GM06990 (cell line): ENCODE measurements around the gene ATP11A.

Experiments
- DNase-seq: peaks from one replicate; pipeline ENCODE4 v3.0.0-alpha.2; 2011; ENCODE audit not compliant: insufficient read length; ENCODE audit errors: extremely low read depth
- H3K27me3 ChIP-seq: replicated peaks from 2 replicates; pipeline ENCODE4 v1.6.0; 2011; ENCODE audit warnings: low read length; ENCODE audit not compliant: control insufficient read depth, insufficient read depth
- H3K36me3 ChIP-seq: 2 replicates; pipeline ENCODE4 v1.5.1; 2011; ENCODE audit warnings: low read length; ENCODE audit not compliant: control insufficient read depth, insufficient read depth
- H3K4me3 ChIP-seq: replicated peaks from 2 replicates; pipeline ENCODE4 v1.5.1; 2011; ENCODE audit warnings: low read depth, mild to moderate bottlenecking, control low read depth, low read length
- CTCF ChIP-seq: IDR thresholded peaks from 2 replicates; pipeline ENCODE4 v1.5.1; 2011; ENCODE audit warnings: low read length, control low read depth, mild to moderate bottlenecking, inconsistent platforms; ENCODE audit not compliant: insufficient read depth, poor library complexity, severe bottlenecking

The ATP11A gene

DNA sequence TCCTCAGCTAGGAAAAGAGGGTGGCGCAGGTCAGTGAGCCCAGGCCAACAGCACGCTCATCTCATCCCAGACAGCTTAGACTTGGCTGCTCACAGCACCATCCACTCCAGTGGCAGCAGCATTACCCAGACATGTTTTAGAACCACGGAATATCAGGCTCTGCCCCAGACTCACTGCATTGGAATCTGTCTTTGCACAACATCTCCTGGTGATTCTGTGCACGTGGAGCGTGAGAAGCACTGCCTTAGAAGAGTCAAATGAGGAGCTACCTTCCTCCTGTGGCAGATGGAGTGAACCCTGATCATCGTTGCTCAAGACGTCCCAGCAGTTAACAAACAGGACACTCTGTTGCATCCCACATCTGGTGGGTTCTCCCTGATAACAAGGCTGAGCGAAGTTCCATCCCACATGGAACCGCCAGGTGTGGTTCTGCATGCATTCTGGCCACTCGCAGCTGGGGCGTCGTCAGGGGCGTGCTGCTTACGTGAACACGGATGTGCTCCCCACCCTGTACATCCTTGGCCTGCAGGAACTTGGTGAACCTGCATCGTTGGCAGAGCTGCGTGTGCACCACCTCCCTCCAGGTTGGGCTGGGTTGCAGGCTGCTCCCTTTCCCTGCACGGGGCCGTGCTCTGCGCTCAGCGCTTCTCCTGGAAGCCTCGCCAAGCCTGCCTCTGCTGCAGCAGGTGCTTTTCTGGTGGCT is 25.2 kb upstream of the ATP11A start:
- TF ChIP-seq CTCF, result no peak
- H3K36me3 ChIP-seq, result no peaks in the 10 kb centered on the region
- no peak overlapping the region for H3K4me3 ChIP-seq
- no peaks in the 10 kb centered on the region for H3K27me3 ChIP-seq
- DNase-seq, result no peak

- H3K36me3 ChIP-seq, result no peaks in the 10 kb centered on the region
- H3K27me3 ChIP-seq, result no peaks in the 10 kb centered on the region; the same call in 1 of the 2 replicates
- no peak for DNase-seq
- no peak for TF ChIP-seq CTCF
- no peak overlapping the region for H3K4me3 ChIP-seq
Observed at GRCh38 chr13:112668924-112669323, 20.9 kb upstream of the ATP11A start.

- Histone ChIP-seq H3K36me3 (no peaks in the 10 kb centered on the region), H3K4me3 (no peak overlapping the region), H3K27me3 (no peaks in the 10 kb centered on the region; the same call in 1 of the 2 replicates)
- no peak for DNase-seq
- no peak for TF ChIP-seq CTCF
Observed at GRCh38 chr13:112669881-112670499, 19.8 kb upstream of the ATP11A start.

DNA sequence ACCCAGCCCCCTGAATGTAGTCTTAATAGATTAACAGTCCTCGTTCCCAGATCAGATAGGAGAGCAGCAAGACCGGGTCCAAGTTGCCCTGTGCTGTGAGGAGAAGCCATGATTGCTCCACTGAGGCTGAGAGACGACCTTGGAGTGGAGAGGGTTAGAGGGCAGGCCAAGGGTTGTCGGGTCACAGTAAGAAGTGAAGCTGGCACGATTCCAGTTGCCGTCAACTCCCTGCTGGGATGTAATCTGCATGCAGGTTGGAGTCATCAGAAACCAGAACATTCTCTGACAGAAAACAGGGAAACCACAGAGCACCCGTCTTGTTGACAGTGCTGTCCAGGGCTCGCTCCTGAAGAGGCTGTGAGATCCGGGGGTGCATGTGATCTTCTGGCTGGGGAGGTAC is 19.0 kb upstream of the ATP11A start:
- H3K4me3 ChIP-seq, result no peak overlapping the region
- no peaks in the 10 kb centered on the region for H3K36me3 ChIP-seq
- no peak for DNase-seq
- no peaks in the 10 kb centered on the region; the same call in 1 of the 2 replicates for H3K27me3 ChIP-seq
- no peak for TF ChIP-seq CTCF

DNA sequence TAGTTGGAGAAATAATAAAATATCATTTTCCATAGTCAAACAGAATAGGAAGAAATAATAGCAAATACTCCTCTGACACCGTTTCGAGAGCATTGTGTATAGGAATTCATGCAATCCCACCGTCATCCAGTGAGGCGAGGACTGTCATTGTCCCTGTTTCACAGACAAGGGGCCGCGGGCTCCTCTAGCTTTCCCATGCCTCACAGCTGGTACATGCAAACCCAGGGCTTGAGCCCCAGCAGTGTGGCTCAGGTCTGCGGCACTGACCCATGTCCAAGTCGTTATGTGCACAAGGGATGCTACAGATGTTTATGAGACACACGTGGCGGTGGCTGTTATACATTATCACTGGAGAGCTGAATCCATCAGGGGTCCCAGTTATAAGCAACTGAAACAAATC is 18.5 kb upstream of the ATP11A start:
- Histone ChIP-seq H3K4me3 (no peak overlapping the region), H3K27me3 (no peaks in the 10 kb centered on the region; the same call in 1 of the 2 replicates), H3K36me3 (no peaks in the 10 kb centered on the region)
- DNase-seq, result no peak
- no peak for TF ChIP-seq CTCF
